GM19467 (cell line): ENCODE measurements around the gene DSTN.

Experiments used
- ATAC-seq: cut with Tn5 transposase; IDR thresholded peaks from one replicate; pipeline ENCODE4 v1.9.1; 2021; ENCODE audit warnings: mild to moderate bottlenecking, moderate library complexity; ENCODE audit not compliant: unreplicated experiment

The DSTN gene

GRCh38 chr20:17622086-17622850 lies 52.4 kb downstream of the DSTN start:
- ATAC-seq, result no peak

- no peak for ATAC-seq
Observed at GRCh38 chr20:17622851-17623508, 53.1 kb downstream of the DSTN start.

GRCh38 chr20:17624070-17624469 lies 54.2 kb downstream of the DSTN start:
- ATAC-seq, result no peak

GRCh38 chr20:17624551-17625245 lies 54.8 kb downstream of the DSTN start:
- no peak for ATAC-seq

- no peak for ATAC-seq
Observed at GRCh38 chr20:17625246-17626051, 55.6 kb downstream of the DSTN start.

GRCh38 chr20:17626217-17627007 lies 56.5 kb downstream of the DSTN start:
- ATAC-seq, result no peak

GRCh38 chr20:17627101-17627955 lies 57.5 kb downstream of the DSTN start:
- ATAC-seq, result no peak

GRCh38 chr20:17628101-17628841 lies 58.4 kb downstream of the DSTN start:
- no peak for ATAC-seq

GRCh38 chr20:17629025-17629424 lies 59.1 kb downstream of the DSTN start:
- no peak for ATAC-seq

- ATAC-seq, result no peak
Observed at GRCh38 chr20:17629678-17630089, 59.8 kb downstream of the DSTN start.

GRCh38 chr20:17630151-17630805 lies 60.4 kb downstream of the DSTN start:
- no peak for ATAC-seq

GRCh38 chr20:17630806-17631195 lies 60.9 kb downstream of the DSTN start:
- no peak for ATAC-seq

- ATAC-seq, result no peak
Observed at GRCh38 chr20:17631576-17632319, 61.9 kb downstream of the DSTN start.

GRCh38 chr20:17633221-17633849 lies 63.5 kb downstream of the DSTN start:
- ATAC-seq, result no peak

GRCh38 chr20:17633850-17634500 lies 64.1 kb downstream of the DSTN start:
- no peak for ATAC-seq

GRCh38 chr20:17634661-17635331 lies 64.9 kb downstream of the DSTN start:
- ATAC-seq, result no peak
